GM19455 (cell line): ENCODE results near the gene ADGB.
"Not testable (repeated sequence)": the region's sequence is repeated elsewhere in the genome, so short reads cannot be mapped to it uniquely, and the experiment has no call there.

Experiments used
- ATAC-seq: cut with Tn5 transposase; IDR thresholded peaks from one replicate; pipeline ENCODE4 v1.9.1; 2021; ENCODE audit not compliant: unreplicated experiment

ADGB gene

GRCh38 chr6:146814148-146814750 lies 215.5 kb downstream of the ADGB start:
- no peak for ATAC-seq

DNA sequence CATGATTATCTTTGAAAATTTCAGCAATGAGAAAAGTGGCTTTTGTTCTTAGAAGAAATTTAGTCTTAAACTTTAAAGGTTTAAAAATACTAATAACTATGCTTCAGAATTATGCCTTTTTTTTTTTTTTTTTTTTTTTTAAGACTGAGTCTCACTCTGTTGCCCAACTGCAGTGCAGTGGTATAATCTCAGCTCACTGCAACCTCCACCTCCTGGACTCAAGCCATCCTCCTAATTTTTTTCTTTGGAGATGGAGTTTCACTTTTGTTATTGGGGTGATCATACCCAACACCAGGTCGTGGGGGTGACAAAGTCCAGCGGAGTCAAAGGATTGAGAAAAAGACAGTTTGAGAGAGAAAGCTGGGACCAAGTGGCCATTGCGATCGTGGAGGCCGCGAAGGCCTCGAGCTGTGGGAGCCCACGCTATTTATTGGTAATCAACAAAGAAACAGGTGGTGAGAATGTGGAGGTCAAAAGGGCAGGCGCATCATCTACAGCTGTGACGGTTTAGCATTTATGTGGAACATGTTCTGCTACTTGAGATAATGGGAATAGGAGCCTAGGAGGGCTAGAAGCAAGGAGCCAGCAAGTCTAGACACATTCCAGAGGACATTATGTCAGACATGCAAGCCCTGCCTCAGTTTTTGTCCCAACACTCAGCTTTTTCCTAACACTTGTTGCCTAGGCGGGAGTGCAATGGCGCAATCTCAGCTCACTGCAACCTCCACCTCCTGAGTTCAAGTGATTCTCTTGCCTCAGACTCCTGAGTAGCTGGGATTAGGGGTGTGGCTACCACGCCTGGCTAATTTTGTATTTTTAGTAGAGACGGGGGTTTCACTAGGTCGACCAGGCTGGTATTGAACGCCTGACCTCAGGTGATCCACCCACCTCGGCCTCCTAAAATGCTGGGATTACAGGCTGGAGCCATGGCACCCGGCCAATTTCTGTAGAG lies 217.0 kb downstream of the ADGB start:
- ATAC-seq = not testable (repeated sequence)

DNA sequence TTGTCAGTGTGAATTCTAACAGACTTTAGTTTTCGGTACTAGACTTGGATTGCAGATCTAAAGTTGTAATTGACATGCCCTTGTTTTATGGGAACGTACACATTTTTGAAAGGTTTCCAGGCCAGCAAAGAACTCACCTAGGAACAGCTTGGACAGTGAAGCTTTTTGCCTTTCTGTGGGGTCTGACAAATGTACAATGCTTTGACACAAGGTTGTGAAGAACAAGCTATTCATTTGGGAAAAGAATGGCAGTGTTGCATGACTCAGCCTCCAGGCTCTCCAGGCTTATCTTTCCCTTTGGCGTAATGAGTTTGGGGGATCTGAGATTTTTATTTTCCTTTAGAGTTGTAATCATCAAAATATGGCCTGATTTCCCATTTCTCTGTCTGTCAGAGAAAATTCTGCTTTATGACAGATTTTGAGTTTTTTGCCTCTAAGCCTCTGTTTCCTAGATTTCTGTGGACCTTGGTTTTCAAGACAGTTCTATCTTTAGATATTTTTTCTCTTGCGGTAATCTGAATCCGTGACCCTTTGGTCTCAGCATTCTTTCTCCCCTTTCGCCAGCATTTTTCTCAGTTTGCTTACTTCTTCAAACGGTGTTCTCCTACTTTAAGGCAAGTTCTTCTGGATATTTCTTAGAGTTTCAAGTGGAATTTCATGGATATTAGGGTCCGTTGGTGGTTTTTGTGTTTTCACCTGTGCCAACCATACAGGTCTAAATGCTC lies 221.0 kb downstream of the ADGB start:
- no peak for ATAC-seq

GRCh38 chr6:146827216-146827928 lies 228.6 kb downstream of the ADGB start:
- no peak for ATAC-seq

GRCh38 chr6:146829792-146830565 lies 231.2 kb downstream of the ADGB start:
- ATAC-seq = no peak

- no peak for ATAC-seq
These were observed 234.4 kb downstream of the ADGB start for GRCh38 chr6:146833157-146833556.

DNA sequence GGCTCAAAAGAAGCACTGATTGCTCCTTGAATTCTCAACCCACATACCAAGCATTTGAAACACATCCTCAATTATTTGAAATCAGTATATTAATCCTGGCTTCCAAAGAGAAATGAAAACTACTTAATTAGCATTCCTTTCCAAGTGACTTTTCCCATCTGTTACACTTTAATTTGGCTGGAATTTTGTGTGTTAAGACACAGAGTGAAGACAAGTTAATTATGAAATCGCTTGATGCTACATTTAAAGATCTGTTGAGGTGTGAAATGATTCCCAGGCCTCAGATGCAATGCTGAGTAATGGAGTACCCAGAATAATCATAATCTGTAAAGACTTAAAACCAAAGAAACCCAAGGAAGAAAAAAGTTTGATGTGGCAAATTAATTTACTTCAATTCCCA lies 241.4 kb downstream of the ADGB start:
- no peak for ATAC-seq

GRCh38 chr6:146840641-146841040 lies 241.9 kb downstream of the ADGB start:
- no peak for ATAC-seq

- ATAC-seq = no peak
These were observed 248.7 kb downstream of the ADGB start for GRCh38 chr6:146847426-146847825.

- ATAC-seq = no peak
These were observed 251.6 kb downstream of the ADGB start for GRCh38 chr6:146850238-146850896.

DNA sequence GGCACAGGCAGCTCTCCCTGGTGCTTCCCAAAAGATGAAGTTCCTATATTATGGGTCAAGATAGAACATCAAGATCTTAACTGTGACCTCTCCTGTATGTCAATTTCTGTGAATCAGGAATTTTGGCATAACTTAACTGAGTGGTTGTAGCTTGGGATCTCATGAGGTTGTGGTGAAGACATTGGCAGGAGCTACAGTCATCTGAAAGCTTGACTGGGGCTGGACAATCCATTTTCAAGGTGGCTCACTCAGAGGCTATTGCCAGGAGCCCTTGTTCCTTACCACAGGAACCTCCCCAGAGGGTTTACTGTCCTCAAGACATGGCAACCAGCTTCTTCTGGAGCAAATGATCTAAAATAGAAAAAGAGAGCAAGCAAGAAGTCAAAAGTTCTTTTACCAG lies 252.2 kb downstream of the ADGB start:
- ATAC-seq = no peak

GRCh38 chr6:146851837-146852236 lies 253.1 kb downstream of the ADGB start:
- no peak for ATAC-seq

GRCh38 chr6:146854521-146855255 lies 255.9 kb downstream of the ADGB start:
- ATAC-seq = not testable (repeated sequence)

DNA sequence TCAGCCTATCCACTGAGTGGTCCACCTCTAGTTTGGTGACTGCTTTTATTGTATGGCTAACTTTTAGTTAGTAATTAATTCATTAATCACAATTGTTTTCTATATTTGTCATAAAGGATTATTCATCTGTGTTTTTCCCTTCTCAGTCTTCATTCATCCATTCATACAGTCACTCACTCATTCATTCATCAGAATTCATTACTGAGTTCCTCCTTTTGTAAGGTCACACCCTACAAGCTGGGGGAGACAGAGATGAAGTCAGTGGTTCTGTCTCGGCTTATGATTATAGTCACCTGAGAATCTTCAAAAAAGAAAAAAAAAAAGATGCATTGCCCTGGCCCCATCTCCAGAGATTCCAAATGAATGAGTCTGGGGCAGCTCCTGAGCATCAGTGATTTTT lies 257.1 kb downstream of the ADGB start:
- no peak for ATAC-seq

GRCh38 chr6:146856296-146856695 lies 257.5 kb downstream of the ADGB start:
- peak; percentile 44 for ATAC-seq

DNA sequence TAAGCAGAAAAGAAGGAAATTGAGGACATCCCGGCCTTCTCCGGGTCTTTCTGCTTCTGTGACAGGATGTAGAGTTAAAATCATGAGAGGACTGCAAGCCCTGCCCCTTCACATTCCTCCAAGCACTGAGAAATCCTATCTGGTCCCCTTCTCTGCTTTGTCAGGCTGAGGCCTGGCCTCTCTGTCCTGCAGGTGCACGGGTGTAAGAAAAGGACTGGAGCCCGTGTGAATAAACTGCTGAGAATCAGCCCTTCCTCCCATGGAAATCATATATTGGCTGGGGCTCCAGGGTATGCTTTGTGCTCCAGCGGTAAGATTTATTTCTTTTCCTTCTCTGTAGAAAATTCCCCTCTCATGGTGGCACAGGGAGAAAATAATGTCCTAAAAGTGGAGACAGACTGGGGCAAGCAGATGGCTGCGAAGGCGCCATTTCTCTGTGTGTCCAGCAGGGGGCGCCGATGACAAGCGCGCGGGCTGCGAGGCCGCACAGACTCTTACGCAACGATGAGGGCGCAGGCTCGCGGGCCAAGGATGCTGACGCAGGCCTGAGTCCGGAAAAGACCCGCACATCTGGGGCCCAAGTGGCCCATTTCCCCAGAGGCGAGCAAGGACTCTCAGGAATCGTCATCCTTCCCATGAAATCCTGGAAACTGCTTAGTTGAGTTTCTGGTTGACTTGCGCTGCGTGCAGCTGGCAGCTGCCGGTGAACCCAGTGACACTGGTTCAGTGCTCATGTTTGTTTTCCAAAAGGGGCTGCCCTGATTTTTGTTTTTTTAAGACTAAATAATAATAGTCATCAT lies 258.6 kb downstream of the ADGB start:
- peak; percentile 98 for ATAC-seq

- ATAC-seq = peak; percentile 27
These were observed 259.2 kb downstream of the ADGB start for GRCh38 chr6:146857980-146858347.

DNA sequence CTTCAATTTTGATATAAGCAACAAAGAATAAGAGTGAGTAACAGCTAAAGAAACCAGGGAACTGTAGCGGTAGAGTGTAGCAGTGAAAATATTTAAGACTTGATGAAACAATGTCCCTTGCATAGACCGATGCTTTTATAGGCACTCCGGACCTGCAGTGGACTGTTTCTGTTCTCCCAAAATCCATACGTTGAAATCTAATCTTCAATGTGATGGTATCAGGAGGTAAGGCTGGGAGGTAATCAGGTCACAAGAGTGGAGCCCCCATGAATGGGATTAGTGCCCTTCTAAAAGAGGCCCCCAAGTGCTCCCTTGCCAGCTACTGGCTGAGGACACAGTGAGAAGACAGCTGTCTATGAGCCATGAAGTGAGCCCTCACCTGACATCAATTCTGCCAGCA lies 260.4 kb downstream of the ADGB start:
- no peak for ATAC-seq
